G401 (cell line): Measurements from ENCODE around the gene TMPRSS3. TPM values are rescaled to one million over a fixed set of nuclear protein-coding genes. Genes with fewer than 3 reads are reported as not detected.

ENCODE experiments used
- DNase-seq: peaks from one replicate; pipeline ENCODE4 v3.0.0-alpha.2; 2015; ENCODE audit warnings: low spot score
- in situ Hi-C: cut with HindIII; loops from 2 replicates; pipeline ENCODE4 v1.10.0; 2016; ENCODE audit warnings: low sequenced_read_pairs, mixed read lengths
- total RNA-seq: library from RNA; depleted of rRNA; stranded (reverse); fragments of >200 nt; shearing (Covaris generic); gene quantifications from 2 replicates; pipeline ENCODE4 v1.2.3, GENCODE V29; 2014; rRNA removed

The TMPRSS3 gene
- total RNA-seq = not detected in 2 replicates

GRCh38 chr21:42395905-42396651 lies at the start of gene TMPRSS3:
TSS of gene TMPRSS3 (minus strand) at chr21:42396052. CDS start at chr21:42395417, 635 bp downstream.
- in situ Hi-C loops = no loop called here
- no peak for DNase-seq

GRCh38 chr21:42445311-42445710 lies 49.5 kb upstream of the TMPRSS3 start:
- no peak for DNase-seq
- in situ Hi-C loops = no loop called here

DNA sequence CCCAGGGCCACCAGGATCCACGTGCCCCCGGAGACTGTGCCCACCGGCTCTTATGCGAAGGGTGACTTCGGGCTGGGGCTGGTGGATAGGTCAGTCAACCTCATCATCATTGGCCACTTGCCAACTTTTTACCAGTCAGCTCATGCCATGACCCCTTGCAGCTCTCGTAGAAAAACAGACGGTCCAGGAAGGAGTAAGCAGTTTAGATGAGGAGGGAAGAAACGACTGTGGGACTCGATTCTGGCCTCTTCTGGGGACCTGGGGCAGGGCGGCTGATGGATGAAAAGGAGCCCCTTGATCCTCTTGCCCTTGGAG lies 48.9 kb upstream of the TMPRSS3 start:
- no peak for DNase-seq
- in situ Hi-C loops = no loop called here

- DNase-seq = no peak
- in situ Hi-C loops = no loop called here
Measured at GRCh38 chr21:42443876-42444744, 48.3 kb upstream of the TMPRSS3 start.

GRCh38 chr21:42443181-42443785 lies 47.4 kb upstream of the TMPRSS3 start:
- no peak for DNase-seq
- in situ Hi-C loops = no loop called here

- in situ Hi-C loops = no loop called here
- no peak for DNase-seq
Measured at GRCh38 chr21:42441963-42442362, 46.1 kb upstream of the TMPRSS3 start.

DNA sequence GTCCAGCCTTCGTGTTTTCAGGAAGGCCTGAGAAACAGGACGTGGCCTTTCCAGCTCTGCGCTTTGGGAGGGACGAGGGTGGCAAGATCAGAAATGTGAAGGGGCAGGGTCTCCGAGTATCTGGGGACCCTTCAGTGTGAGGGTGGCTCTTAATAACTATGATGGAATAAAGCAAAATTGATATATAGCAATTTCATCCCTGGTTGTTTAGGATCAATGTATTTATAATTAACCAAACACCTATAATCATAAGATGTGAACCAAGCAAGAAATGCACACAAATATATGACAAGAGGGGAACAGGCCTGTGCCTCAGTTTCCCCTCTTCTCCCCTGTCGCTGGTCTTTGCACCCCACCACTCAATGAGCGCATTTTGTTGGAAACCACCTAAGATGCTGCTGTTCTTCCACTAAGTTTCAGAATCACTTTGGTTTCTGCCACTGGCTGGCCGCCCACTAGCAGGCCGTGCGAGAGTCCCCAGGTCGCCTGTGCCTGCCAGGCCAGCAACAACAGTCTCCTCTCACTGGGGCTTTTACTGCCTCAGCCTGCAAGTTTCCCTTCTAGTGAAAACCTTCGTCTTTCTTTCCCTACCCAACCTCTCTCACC lies 44.4 kb upstream of the TMPRSS3 start:
- no peak for DNase-seq
- in situ Hi-C loops = no loop called here

- in situ Hi-C loops = no loop called here
- no peak for DNase-seq
Measured at GRCh38 chr21:42439284-42440186, 43.7 kb upstream of the TMPRSS3 start.

DNA sequence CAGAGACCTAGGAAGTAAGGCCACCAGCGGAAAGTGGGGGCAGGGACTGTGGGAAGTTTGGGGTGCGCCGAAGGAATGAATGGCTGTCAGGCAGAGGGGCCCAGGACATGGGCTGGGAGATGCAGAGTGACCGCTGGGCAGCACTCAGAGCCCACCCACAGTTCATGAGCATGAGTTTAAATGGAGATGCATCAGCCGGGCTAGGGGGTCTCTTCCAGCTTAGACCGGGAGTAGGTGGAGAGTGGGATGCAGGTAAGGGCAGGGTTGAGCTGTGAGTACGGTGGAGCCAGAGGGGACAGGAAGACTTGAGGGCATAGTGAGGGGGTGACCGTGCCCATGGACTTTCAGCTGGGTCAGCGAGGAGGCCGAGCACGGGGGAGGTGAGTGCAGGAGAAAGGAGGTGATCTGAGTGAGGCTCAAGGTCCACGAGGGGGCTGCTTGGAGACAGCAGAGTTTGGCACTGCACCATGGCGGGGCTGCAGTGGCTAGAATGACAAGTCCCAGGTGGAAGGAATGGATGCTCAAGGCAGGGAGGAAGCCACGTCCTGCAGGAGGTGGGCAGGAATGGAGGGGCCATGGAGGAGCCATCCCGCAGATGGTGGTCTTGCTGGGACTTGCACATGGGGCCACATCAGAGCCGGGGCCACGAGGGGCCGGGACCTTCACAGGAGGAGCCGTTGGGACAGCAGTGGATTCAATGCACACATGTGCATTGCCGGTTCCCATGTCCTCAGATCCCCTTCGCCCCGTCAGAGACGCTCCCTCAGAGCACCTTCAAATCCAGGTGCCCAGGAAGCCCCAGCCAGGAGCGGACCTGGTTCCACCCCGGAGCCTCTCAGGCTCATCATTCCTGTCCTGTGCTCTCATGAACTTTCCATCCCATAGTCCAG lies 42.7 kb upstream of the TMPRSS3 start:
- in situ Hi-C loops = no loop called here
- DNase-seq = no peak

- in situ Hi-C loops = no loop called here
Measured at GRCh38 chr21:42437786-42438185, 41.9 kb upstream of the TMPRSS3 start.

DNA sequence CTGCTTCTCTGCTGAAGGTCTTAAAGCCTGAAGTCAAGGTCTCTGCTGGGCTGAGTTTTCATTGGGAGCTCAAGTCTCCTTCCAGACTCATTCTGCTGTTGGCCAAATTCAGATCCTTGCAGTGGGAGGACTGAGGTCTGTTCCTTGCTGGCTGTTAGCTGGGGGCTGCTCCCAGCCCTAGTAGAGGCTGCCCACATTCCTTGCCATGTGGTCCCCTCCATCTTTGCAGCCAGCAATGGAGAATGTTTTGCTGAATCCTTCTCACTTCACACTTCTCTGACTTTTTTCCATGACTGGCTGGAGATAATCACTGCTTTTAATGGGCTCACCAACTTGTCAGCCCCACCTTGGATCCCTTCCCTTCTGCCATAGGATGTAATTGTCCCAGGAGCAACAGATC lies 41.1 kb upstream of the TMPRSS3 start:
- in situ Hi-C loops = no loop called here

More at GRCh38 chr21:42437786-42438185, 41.9 kb upstream of the TMPRSS3 start:
- DNase-seq = no peak

GRCh38 chr21:42435833-42436232 lies 40.0 kb upstream of the TMPRSS3 start:
- in situ Hi-C loops = no loop called here

More for the DNA sequence above, 41.1 kb upstream of the TMPRSS3 start:
- DNase-seq = no peak

GRCh38 chr21:42435401-42435800 lies 39.5 kb upstream of the TMPRSS3 start:
- in situ Hi-C loops = no loop called here
- DNase-seq = no peak

More at GRCh38 chr21:42435833-42436232, 40.0 kb upstream of the TMPRSS3 start:
- DNase-seq = no peak

DNA sequence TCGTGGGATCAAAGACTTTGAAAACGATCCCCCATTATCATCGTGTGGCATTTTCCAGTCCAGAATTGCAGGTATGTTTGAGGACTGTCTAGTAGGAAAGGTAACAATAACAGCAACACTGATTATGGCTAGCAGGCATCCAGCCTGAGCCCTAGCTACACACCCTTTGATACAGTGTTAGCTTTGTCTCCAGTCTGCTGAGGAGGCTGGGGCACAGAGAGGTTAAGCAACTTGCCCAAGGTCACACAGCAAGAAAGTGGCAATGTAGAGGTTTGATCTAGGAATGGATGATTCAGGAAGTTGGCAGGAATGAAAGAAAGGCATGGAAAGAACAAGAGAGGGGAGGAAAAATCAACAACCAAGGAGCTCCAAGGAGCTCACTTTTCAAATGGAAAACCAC lies 39.0 kb upstream of the TMPRSS3 start:
- in situ Hi-C loops = no loop called here

DNA sequence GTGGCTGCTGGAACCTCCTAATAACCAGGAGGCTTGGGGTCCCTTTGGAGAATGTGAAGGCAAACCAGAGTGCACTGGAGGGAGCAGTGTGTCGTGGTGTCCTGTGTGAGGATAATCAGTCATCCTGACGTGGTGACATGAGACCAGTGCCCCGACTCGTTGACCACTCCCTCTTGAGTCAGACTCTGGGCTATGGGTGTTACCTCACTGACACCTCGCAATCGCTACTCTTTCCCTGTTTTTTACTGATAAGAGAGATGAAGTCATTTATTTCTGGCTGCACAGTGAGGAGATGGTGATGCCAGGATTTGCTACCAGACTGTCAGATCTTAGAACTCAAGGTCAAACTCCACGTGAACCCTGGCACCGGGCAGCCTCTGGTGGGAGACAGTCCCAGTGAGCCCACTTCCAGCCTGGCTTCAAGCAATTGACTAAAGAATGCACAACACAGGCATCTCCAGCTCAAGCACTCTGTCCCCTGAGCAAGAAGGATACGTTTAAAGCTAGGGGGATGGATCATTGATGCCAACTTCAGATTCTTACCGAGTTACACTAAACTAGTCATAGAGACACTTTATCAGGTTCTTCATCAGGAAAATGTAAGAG lies 38.2 kb upstream of the TMPRSS3 start:
- DNase-seq = no peak
- in situ Hi-C loops = no loop called here

More for the DNA sequence above, 39.0 kb upstream of the TMPRSS3 start:
- DNase-seq = no peak

DNA sequence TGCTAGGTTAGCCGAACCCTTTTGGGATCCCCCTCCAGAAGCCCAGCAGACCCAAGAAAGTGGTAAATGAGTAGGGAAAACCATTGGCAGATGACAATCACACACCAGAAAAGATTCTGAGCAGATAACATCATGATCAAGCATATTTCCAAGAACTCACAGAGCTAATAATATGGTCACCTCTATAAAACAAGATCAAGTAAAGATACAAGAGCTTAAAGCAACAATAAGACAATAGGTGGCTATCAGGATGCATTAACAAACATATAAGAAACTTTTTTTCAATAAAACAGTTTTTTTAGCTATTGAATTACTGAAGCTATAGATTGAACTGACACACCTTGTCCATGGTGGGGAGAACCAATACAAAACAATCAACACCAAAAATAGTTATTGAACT lies 36.8 kb upstream of the TMPRSS3 start:
- no peak for DNase-seq
- in situ Hi-C loops = no loop called here

GRCh38 chr21:42431196-42431595 lies 35.3 kb upstream of the TMPRSS3 start:
- DNase-seq = no peak
- in situ Hi-C loops = no loop called here
